NOMO-1 (cell line): ENCODE results near the gene DPP6.

Source experiments
- DNase-seq, 2 experiments: peaks; one replicate each; lab custom pipeline; 2025; ENCODE audit not compliant: unreplicated experiment in 2 of 2; lab: John Stamatoyannopoulos, UW

DPP6 gene

DNA sequence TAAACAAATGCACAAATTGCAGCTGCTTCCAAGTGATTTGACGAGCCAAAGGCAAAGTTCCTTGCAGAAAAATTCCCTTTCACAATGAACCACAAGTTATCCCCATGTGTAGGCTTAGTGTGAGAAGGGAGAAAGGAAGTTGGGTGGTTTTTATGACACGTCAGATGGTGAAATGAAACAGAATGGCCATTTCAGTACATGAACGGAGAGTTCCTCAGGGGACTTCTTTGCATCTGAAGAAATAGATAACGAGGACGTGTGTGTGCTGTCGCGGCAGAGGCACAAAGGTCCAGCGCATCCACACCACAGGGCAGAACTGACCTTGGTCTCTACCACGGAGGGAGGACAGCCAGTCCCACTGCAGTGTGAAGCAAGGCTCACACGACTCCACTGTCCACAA lies 814.9 kb downstream of the DPP6 start:
- DNase-seq: no peak

DNA sequence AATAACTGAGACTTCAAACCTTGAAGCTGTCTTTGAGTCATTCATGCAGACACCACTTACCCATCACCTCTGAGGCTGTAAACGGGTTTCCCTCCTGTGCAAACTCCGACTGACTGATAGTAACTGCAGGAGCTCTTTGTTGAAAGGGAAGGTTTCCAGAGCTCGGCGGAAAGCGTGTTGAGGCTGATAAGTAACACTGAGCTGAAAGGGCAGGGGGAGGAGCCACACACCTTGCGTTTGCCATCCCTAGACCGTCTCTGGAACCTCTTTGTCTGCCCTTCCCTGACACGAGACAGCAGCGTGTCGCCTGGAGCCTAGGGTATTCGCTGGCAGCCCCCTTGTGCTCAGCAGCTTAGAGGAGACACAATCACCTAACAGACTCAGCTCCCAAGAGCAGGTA lies 816.7 kb downstream of the DPP6 start:
- DNase-seq: no peak

DNA sequence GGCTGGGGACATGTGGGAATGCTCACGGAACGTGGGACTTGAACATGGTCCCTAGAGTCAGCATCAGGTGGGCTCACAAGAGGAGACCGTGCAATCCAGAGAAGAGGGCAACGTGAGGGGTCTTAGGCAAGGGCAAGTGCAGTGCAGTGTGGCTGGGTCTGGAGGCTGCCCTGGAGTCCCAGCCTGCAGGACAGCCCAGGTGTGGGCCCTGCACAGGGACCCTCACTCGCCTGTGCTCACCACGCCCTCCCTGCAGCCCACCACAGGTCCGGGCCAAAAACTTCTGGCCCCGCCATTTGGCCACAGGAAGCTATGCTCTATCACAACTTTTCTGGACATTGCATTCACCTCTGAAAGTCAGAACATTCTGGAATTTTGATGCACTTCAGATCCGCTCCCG lies 817.2 kb downstream of the DPP6 start:
- no peak for DNase-seq

DNA sequence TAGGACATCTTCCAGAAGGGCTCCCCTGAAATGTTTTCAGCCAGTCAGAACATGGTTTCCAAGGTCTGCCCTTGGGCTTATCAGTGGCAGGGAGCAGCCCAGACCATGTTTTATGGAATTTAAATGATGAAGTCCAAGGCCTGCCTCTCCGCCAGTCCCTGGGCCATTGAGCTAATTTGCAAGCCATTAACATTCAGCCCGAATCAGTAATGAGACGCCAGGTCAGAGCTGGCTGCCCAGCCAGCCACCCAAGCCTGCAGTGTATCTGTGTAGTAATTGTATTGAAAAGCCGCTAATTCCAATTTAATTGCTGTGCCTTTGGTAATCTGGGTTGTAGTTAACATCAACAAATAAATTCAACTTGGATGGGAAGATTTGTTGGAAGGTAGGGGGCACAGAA lies 819.3 kb downstream of the DPP6 start:
- no peak for DNase-seq

DNA sequence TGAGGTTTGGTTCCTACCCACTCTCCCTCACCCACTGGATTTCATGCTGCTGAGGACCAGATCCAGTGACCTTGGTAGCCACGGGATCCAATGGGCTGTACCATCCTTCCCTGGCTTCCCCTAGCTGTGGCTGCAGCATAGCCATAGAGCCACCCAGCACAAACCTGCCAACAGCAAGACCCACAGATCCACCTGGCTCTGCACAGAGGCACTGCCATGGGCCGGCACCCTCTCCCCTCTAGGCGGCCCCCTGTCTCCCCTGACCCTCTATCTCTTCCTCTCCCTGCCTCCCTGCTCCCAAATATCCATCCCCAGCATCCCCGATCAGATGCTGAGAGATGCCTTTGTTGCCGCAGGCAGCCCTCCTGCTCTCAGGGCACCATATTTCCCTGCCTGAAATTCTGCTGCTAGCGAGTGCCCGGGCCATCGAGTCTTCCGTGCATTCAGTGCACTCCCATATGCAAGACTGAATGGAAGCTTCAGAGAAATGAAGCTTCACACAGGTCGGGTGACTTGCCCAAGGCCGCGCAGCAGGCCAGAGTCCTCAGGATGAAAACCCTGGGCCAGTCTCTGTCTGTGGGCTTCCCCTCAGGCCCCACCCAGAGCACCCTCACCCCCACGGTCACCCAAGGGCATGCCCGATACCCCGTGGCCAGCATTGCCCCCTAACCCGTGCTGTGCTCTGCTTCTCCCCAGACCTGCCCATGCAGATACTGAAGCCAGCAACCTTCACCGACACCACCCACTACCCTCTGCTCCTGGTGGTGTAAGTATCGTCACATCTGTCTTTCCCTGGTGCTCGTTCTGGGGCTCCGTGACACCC lies 819.9 kb downstream of the DPP6 start:
- DNase-seq: no peak

DNA sequence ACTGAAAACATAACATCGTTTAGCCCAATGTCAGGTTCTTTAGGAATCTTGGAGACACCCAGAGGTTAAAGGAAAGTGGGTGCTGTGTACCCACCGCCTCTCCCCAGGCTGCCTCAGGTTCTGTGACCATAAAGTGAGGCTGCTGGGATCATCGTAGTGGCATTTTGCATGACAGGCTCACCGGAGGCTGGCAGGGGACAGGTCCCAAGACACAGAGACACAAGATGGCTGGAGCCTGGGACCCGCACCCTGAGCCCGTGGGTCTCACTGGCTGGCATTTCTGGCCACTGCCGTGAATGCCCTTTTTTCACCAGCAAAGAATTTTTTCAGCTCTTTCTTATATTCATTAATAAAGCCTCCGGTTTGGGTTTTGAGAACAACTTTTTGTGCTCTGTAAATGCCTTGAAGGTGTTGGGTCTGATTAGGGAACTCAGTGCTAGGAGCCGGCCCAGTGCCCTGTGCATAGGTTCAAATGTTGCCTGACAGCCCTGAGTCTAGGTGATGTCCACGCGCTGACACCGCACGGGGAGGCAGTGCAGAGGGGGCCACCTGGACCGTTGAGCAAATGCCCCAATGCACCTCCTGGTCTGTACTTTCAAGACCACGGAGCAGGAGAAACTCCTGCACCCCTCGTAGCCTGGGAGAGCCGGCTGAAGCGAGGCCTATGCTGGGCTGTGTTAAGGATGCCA lies 820.8 kb downstream of the DPP6 start:
- no peak for DNase-seq

DNA sequence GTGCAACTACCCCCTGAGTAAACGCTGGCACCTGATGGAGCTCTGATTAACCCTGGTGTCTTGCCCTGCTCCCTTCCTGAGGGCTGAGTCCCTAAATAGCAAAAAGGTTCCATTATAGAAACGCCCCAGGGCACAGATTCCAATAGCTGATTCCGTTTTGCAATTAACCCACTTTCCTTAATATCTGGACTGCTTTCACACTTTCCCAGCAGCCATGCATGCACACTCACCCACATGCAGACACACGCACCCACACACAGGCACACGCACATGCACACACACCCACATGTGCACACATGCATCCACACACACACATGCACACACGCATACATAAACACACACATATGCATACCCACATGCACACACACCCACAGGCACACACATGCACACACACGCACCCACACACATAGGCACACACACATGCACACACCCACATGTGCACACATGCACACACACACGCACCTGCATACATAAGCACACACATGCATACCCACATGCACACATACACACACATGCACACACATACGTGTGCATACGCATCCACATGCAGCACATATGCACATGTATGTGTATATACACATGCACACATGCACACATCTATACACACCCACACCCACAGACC lies 821.4 kb downstream of the DPP6 start:
- DNase-seq: no peak

DNA sequence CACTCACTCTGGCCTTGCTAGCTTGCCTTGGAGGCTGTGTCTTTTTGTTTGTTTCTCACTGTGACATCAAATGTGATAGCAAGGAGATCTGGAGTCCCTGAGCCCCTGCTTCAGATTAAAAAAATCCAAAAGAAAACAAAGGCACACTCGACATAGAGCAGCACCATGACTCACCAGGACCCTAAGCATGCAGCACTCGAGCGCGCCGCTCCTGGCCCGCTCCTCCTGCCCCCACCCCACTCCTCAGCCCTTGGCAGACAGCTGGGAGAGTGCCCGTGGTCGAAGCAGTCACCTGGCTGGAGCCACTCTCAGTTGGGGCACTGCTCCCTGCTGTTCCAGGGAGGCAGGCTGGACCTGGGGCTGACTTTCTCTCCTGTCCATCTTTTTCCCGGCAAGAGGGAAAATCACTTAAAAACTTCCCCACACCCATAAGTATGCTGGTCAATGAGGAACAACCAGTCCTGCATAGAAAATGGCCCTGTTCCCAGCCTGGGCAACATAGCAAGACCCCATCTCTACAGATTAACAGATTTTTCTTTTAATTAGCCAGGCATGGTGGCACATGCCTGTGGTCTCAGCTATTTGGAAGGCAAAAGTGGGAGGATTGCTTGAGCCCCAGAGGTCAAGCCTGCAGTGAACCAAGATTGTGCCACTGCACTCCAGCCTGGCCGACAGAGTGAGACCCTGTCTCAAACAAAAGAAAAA lies 822.4 kb downstream of the DPP6 start:
- no peak for DNase-seq

DNA sequence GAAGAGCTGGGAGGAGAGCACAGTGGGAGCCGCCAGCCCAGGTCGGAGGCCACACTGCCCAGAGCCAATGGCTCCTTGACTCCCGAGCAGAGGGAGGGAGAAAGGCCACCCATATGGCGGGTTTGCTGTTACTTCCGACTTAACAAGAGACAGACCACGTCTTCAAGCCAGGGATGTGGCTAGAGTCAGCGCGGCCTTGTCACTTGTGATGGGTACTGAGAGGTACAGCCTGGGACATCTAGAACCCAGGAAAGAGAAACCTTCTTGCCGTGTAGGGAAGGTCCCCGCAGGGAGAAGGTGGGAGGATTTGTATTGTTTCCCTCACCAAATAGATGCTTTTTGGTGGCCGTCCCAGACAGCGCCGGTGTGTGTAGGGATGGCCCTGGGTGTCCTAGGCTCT lies 823.1 kb downstream of the DPP6 start:
- DNase-seq: no peak

DNA sequence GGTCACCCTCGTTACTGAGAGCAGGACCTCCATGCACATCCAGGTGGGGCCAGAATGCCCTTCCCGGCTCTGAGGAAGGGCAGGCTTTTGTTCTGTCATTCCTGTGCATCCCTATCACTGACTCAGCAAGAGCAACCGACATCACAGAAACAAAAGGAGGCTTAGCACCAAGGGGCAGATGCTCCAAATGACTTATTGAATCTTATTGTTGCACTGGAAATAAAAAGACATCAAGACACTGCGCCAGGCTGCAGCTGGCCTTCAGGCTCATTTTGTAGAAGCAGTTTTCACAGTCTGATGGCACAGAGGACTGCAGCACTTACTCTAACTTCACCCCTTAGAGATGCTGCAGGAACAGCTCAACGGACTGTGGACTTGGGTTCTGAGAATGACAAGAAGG lies 824.3 kb downstream of the DPP6 start:
- DNase-seq: no peak

DNA sequence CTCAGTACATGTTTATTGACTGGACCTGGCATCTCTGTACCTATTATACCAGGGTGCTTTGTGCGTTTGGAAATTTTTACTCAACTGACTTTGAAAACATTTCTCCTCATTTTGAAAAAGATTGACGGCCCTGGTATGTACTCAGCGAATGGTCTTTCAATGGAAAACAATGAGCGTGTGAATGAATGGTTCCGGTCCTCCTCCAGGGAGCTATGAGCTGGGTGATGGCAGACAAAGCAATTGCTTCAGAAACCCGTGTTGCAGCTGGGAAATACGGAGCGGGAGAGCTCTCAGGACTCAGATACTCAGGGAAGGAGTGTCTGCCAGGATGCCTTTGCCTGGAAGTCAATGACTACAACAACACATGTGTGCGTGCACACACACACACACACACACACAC lies 824.8 kb downstream of the DPP6 start:
- DNase-seq: no peak

DNA sequence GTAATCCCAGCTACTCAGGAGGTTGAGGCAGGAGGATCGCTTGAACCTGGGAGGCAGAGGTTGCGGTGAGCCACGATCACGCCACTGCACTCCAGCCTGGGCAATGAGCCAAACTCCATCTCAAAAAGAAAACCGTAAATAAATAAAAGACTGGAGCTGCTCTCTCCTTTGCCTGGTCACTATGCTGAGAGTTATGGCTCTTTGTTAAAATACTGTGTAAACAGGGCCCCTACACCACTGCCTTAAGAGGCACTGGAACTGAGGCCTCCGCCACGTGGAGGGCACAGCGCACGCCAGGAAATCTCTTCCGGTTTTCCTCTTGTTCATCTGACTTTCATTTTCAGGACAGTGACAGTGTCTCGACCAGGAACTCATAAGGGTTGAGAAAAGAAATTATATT lies 827.4 kb downstream of the DPP6 start:
- DNase-seq: no peak

DNA sequence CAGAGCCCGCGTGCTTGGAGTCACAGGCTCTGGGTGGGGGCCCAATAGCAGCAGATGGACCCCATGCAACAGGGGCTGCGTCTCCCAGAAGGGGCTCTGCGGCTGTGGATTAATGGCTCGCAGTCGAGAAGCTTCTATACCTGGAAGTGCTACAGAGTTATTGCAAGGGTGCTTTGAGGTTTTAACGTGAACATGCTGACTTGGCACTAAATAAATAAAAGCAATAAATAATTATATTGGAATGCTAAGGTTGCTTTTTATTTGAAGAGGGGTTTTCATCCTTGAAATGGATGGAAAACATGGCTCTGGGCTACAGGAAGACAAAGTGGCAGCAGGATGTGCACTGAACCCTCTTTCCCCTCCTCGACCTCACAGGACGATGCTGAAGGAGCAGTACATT lies 828.3 kb downstream of the DPP6 start:
- DNase-seq: no peak

DNA sequence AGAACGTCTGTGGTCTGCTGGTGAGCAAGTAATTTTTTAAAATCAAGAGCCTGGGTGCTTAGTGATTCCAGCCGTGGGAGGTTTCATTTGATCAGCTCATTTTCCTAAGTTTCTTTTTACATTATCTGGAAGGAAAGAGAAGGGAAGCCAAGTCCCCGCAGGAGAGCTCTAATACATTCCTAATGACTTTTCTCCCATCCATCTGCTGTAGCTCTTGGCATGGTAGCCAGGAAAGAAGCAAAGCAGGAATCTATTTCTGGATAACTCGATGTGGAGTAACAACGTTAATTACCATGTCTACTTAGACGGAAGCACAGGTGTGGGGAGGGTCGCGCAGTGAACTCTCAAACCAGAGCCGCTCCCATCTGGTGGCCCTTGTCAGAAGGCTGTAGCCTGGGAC lies 828.8 kb downstream of the DPP6 start:
- no peak for DNase-seq

DNA sequence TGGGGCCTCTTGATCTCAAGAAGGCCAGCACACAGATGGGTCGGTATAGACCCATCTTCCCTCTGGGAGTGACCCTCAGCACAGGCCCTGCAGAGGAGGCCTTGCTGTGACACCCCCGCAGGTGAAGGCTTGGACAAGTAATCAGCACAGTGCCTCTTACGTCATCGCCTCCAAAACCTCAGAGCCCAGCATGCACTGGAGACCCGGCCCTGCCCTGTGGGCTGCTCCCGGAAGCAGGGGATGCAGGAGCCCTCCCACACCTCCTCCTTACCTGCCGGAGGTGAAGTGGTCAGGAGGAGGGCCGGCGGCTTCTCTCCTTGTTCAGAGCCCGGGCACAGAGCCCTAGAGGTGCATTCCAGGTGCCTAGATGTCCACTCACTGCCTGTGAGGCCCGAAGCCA lies 829.3 kb downstream of the DPP6 start:
- no peak for DNase-seq

DNA sequence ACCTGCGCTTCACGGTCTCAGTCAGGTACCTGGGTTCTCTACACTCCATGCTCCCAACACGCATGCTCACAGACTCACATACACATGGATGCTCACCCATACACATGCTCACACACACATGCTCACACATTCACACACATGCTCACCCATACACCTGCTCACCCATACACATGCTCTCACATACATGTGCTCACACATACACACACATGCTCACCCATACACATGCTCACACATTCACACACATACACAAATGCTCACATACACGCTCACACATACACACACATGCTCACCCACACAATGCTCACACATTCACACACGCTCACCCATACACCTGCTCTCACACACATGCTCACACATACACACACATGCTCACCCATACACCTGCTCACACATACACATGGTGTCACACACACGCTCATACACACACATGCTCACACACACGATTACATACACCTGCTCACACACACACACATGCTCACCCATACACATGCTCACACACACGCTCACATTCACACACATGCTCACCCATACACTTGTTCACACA lies 830.8 kb downstream of the DPP6 start:
- no peak for DNase-seq

DNA sequence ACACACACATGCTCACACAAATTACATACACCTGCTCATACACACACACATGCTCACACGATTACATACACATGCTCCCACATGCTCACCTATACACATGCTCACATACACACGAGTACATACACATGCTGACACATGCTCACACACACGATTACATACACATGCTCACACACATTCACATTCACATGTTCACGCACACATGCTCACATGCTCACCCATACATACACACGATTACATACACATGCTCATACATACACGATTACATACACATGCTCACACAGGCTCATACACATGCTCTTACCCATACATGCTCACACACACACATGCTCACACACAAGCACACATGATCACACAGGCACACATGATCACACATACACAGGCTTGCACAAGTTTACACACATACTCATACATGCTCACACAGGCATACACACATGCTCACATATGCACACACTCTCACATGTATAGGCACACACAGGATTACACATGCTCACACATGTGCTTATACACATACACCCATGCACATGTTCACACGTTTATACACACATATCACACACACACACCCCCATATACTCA lies 832.2 kb downstream of the DPP6 start:
- DNase-seq: no peak

DNA sequence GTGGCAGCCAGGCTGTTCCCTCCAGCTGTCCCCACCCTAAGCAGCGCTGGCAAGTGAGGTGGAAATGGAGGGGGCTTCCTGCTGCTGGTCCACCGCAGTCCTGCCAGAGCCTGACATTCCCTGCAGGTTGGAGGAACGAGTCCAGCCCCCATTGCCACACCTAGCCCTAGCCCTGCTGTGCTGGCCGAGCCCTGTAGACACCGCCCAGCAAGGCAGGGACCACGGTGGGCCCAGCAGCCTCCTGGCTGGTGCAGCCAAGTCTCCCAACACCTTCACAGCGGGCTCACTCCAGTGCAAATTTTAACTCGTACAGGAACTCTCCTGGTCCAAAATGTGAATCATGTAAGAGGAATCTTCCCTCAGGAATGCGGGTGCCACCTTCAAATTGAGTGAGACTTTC lies 834.4 kb downstream of the DPP6 start:
- no peak for DNase-seq

DNA sequence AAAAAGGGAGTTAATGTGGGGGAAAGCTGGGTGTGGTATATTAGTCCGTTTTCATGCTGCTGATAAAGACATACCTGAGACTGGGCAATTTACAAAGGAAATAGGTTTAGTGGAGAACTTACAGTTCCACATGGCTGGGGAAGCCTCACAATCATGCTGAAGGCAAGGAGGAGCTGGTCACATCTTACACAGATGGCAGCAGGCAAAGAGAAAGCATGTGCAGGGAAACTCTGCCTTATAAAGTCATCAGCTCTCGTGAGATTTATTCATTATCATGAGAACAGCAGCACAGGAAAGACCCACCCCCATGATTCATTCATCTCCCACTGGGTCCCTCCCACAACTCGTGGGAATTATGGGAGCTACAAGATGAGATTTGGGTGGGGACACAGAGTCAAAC lies 836.5 kb downstream of the DPP6 start:
- DNase-seq: no peak

DNA sequence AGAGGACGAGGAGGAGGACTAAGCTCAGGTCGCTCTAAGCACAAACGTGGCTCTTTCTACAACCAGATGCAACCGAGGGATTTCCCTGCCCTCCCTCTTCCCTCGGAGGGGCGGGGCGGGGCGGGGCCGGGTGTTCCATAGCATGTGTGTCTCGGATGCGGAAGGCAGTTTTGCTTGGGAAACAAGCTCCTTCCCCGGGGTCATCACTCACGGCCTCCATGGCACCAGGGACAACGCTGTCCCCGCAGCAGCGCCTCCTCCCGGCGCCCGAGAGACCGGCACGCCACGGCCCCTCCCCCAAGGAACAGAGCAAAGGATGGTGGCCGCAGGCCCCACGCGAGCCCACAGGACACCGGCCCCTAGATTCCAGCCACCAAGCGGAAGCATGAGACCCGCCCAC lies 840.3 kb downstream of the DPP6 start:
- no peak for DNase-seq

DNA sequence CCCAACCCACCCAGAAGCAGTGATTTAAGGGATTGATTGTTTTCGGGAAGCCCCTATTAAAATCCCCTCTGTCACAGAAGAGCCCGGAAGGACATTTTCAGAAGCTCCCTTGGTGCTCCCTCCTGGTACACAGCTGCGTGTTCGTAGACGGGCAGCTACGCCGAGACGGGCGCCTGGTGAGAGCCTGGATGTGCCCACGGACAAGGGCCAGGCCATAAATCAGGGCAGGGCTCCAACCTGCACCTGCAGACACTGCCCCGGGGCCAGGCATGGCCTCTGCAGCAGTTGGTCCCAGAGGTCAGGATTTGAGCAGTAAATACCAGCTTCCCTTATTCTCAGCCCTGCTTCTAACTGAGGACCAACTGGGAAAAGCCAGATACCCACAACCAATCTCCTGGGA lies 843.9 kb downstream of the DPP6 start:
- no peak for DNase-seq
